GM12878 (cell line): Measurements from ENCODE around the gene RABL6. TPM values are rescaled to one million over a fixed set of nuclear protein-coding genes. Genes with fewer than 3 reads are reported as not detected.

ENCODE experiments used
- ATAC-seq: fragments of 200-7000 bp; cut with Tn5 transposase; 3 replicates; pipeline ENCODE4 v1.9.1; 2020; ENCODE audit warnings: mild to moderate bottlenecking, moderate library complexity
- BruUV-seq: library from RNA; stranded (reverse); fragments of 400-500 nt; replicated peaks from 2 replicates; lab custom pipeline; 2021; lab: Mats Ljungman, UMichigan
- CTCF ChIA-PET: fragments of 300-600 bp; sonication (Branson Sonifier 250); formaldehyde crosslinking; extraction: SDS; loops from one replicate; lab custom pipeline; 2021; ENCODE audit warnings: inconsistent platforms; lab: Yijun Ruan, JAX
- POLR2A ChIA-PET: fragments of 350-600 bp; formaldehyde crosslinking; extraction: SDS; loops from one replicate; lab custom pipeline; 2021; ENCODE audit warnings: inconsistent platforms; lab: Charles Lee
- RAD21 ChIA-PET: fragments of 300-600 bp; sonication (Branson Sonifier 250); formaldehyde crosslinking; loops from one replicate; lab custom pipeline; 2023; ENCODE audit warnings: antibody characterized with exemption; ENCODE audit not compliant: unreplicated experiment; lab: Charles Lee
- SMC1A ChIA-PET: fragments of 300-600 bp; sonication (Branson Sonifier 250); formaldehyde crosslinking; loops from one replicate; lab custom pipeline; 2023; ENCODE audit not compliant: unreplicated experiment, uncharacterized antibody; lab: Charles Lee
- DNase-seq: peaks from one replicate; pipeline ENCODE4 v3.0.0-alpha.2; 2011; ENCODE audit warnings: low read depth, low spot score
- FAIRE-seq: peaks from 3 replicates; lab custom pipeline; 2011; peaks lifted over from hg19 to GRCh38; lab: Jason Lieb, UNC
- H2AFZ ChIP-seq: 2 replicates; pipeline ENCODE4 v1.6.0; 2011; ENCODE audit warnings: low read depth, low read length, control low read depth; ENCODE audit not compliant: control insufficient read depth
- H3K27ac ChIP-seq: 2 replicates; pipeline ENCODE4 v1.5.1; 2011; ENCODE audit warnings: control low read depth; ENCODE audit not compliant: control insufficient read depth, insufficient read depth
- H3K27me3 ChIP-seq, 2 experiments: replicated peaks in 1 of 2; 2 replicates each; pipeline versions ENCODE4 v1.6.0 to v1.6.1; 2011; ENCODE audit warnings: low read length in 1 of 2; ENCODE audit not compliant: control insufficient read depth in 2 of 2, insufficient read depth in 2 of 2
- H3K36me3 ChIP-seq, 2 experiments: 2 replicates each; pipeline ENCODE4 v1.5.1; 2011; ENCODE audit warnings: low read length in 1 of 2; ENCODE audit not compliant: control insufficient read depth in 2 of 2, insufficient read depth in 2 of 2
- H3K4me1 ChIP-seq: 2 replicates; pipeline ENCODE4 v1.6.1; 2011; ENCODE audit warnings: mild to moderate bottlenecking, low read length, moderate library complexity, mixed read lengths; ENCODE audit not compliant: control insufficient read depth, insufficient read depth
- H3K4me2 ChIP-seq: 2 replicates; pipeline ENCODE4 v1.6.0; 2011; ENCODE audit warnings: control low read depth; ENCODE audit not compliant: control insufficient read depth, insufficient read depth
- H3K4me3 ChIP-seq: fragments of 200-600 bp; sonication (generic); 2 replicates; pipeline ENCODE4 v1.5.1; 2016
- H3K79me2 ChIP-seq: 2 replicates; pipeline ENCODE4 v1.6.0; 2011; ENCODE audit warnings: low read length; ENCODE audit not compliant: control insufficient read depth, insufficient read depth
- H3K9ac ChIP-seq: 2 replicates; pipeline ENCODE4 v1.8.0; 2011; ENCODE audit warnings: low read length, control low read depth, mixed read lengths; ENCODE audit not compliant: control insufficient read depth, insufficient read depth
- H3K9me3 ChIP-seq: replicated peaks from 3 replicates; pipeline ENCODE4 v1.5.1; 2011; ENCODE audit warnings: mild to moderate bottlenecking, low read length; ENCODE audit not compliant: control insufficient read depth, insufficient read depth
- H4K20me1 ChIP-seq: 2 replicates; pipeline ENCODE4 v1.6.0; 2011; ENCODE audit not compliant: control insufficient read depth, insufficient read depth
- BMI1 ChIP-seq: fragments of 450-650 bp; IDR thresholded peaks from 2 replicates; pipeline ENCODE4 v1.6.1; 2016; ENCODE audit warnings: mild to moderate bottlenecking, moderate library complexity, borderline replicate concordance
- CHD2 ChIP-seq: IDR thresholded peaks from 2 replicates; pipeline ENCODE4 v1.6.1; 2011; ENCODE audit warnings: low read depth, low read length, improper control_type of control experiment, borderline replicate concordance
- HSF1 ChIP-seq: fragments of 150-350 bp; IDR thresholded peaks from 2 replicates; pipeline ENCODE4 v1.6.1; 2014; ENCODE audit warnings: mild to moderate bottlenecking, low read depth, low read length
- LARP7 ChIP-seq: fragments of 450-650 bp; IDR thresholded peaks from 2 replicates; pipeline ENCODE4 v1.6.1; 2017; ENCODE audit warnings: mild to moderate bottlenecking
- NFIC ChIP-seq: IDR thresholded peaks from 2 replicates; pipeline ENCODE4 v1.6.1; 2012; ENCODE audit warnings: low read depth, mild to moderate bottlenecking, inconsistent platforms, low read length, moderate library complexity
- NFXL1 ChIP-seq: fragments of 450-650 bp; IDR thresholded peaks from 2 replicates; pipeline ENCODE4 v1.6.1; 2017; ENCODE audit warnings: antibody characterized with exemption, mild to moderate bottlenecking, borderline replicate concordance
- NR2C1 ChIP-seq: fragments of 450-650 bp; IDR thresholded peaks from 2 replicates; pipeline ENCODE4 v1.6.1; 2017; ENCODE audit warnings: antibody characterized with exemption, mild to moderate bottlenecking, moderate library complexity
- POLR2A ChIP-seq: IDR thresholded peaks from 2 replicates; pipeline ENCODE4 v1.6.1; 2011; ENCODE audit warnings: low read depth, mild to moderate bottlenecking, low read length
- RB1 ChIP-seq: fragments of 450-650 bp; formaldehyde crosslinking; IDR thresholded peaks from 2 replicates; pipeline ENCODE4 v1.6.1; 2017; ENCODE audit warnings: mild to moderate bottlenecking, borderline replicate concordance
- SPI1 ChIP-seq: IDR thresholded peaks from 2 replicates; pipeline ENCODE4 v1.6.1; 2011; ENCODE audit warnings: low read depth, mild to moderate bottlenecking, low read length, moderate library complexity, borderline replicate concordance; ENCODE audit not compliant: insufficient read depth
- SRF ChIP-seq, 2 experiments: IDR thresholded peaks; 2 replicates each; pipeline ENCODE4 v1.6.1; 2011; ENCODE audit warnings: low read depth in 2 of 2, low read length in 2 of 2, mild to moderate bottlenecking in 1 of 2, moderate library complexity in 1 of 2
- TBL1XR1 ChIP-seq: IDR thresholded peaks from 2 replicates; pipeline ENCODE4 v1.6.1; 2012; ENCODE audit warnings: low read depth, low read length, improper control_type of control experiment
- TCF12 ChIP-seq: IDR thresholded peaks from 2 replicates; pipeline ENCODE4 v1.6.1; 2011; ENCODE audit warnings: low read depth, mild to moderate bottlenecking, low read length
- WRNIP1 ChIP-seq: IDR thresholded peaks from 2 replicates; pipeline ENCODE4 v1.6.1; 2011; ENCODE audit warnings: low read depth, low read length, improper control_type of control experiment, borderline replicate concordance
- YY1 ChIP-seq: IDR thresholded peaks from 2 replicates; pipeline ENCODE4 v1.6.1; 2011; ENCODE audit warnings: low read depth, mild to moderate bottlenecking, low read length
- WGBS: methylation state at CpG from one replicate; pipeline ENCODE4 v1.1.6; 2016; ENCODE audit warnings: low lambda C conversion rate; ENCODE audit not compliant: insufficient replicate concordance, insufficient coverage; ENCODE audit errors: missing lambda C conversion rate; 5-methylcytosine and 5-hydroxymethylcytosine counted together
- in situ Hi-C: fragments of 300-500 bp; cut with MboI; formaldehyde crosslinking; loops from 9 replicates; pipeline ENCODE4 v1.14.3; 2018; ENCODE audit warnings: mixed read lengths
- intact Hi-C: fragments of 100-400 bp; cut with micrococcal nuclease; formaldehyde crosslinking; loops from one replicate; pipeline ENCODE4 v1.14.2; 2022; ENCODE audit not compliant: unreplicated experiment
- polyA plus RNA-seq, 11 experiments: library from polyadenylated mRNA; depleted of rRNA in 4 of 11; unstranded in 6 of 11; stranded (reverse) in 5 of 11; fragments of >200 nt; fragmentation: Nextera tagmentation in 4 of 11; fragmentation: Illumina TruSeq in 1 of 11; extraction: Ambion mirVana in 4 of 11; extraction: Trizol in 1 of 11; gene quantifications; 1 replicate in 1 of 11; 2 replicates in 10 of 11; pipeline versions ENCODE4 v1.2.1 to v1.2.3, GENCODE V29; 2011 to 2016; ENCODE audit warnings: inconsistent platforms in 2 of 11, missing spikeins in 2 of 11, low read depth in 1 of 11
- total RNA-seq, 4 experiments: library from RNA; depleted of rRNA in 3 of 4; stranded (reverse); fragments of >200 nt in 3 of 4; fragmentation: Illumina TruSeq in 1 of 4; extraction: Trizol in 1 of 4; gene quantifications; 2 replicates each; pipeline versions ENCODE4 v1.2.1 to v1.2.3, GENCODE V29; 2013 to 2021
- TF ChIP-seq, protein P1 (sequence below): IDR thresholded peaks from 2 replicates; pipeline ENCODE4 v1.6.1; 2011; ENCODE audit warnings: borderline replicate concordance, low read depth, mild to moderate bottlenecking, moderate library complexity, low read length; ENCODE audit not compliant: insufficient read depth, poor library complexity, severe bottlenecking

Gene RABL6
- total and polyA plus RNA-seq, 10 of the 15 experiments (the other 5 are each of a cell fraction or from before 2014, with no cell fraction given): 1.4 to 134 (median 42.7) TPM

GRCh38 chr9:136846376-136847087 is 38.8 kb downstream of the RABL6 start (continued):
- TF ChIP-seq LARP7: 0 out of 2 replicates have a peak, but pooled peaks have one; percentile 26

DNA sequence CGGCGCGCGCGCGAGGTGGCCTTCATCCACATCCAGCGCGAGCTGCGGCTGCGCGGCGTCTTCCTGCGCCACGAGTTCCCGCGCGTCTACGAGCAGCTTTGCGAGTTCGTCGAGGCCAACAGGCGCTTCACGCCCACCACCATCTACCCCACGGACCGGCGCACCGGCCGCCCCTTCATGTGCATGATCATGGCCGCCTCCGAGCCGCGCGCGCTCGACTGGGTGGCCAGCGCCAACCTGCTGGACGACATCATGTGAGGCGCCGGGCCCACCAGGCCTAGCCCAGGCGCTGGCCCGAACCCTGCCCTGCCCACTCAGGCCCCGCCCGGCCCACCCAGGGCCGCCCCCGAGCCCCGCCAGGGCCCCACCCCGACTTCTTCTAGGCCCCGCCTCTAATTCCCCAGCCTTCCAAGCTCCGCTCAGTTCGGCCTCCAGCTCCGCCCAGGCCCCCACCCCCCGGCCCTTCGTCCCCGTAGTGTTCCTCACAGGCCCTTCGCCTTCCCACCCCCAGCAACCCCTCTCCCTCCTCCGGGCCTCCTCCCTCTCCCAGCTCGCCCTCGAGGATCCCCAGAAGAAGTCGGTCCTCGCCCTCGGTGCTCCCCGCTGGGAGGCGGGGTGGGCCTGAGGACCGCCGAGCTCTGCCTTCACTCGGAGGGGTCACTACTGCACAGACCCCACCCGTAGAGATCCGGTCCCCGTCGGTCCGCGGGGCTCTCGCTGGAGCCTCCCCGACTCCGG is 39.5 kb downstream of the RABL6 start:
- POLR2A ChIA-PET: interaction anchor here (0.6 to 1.8 kb wide), 3 partner anchors 35 to 273 kb away, joined by 5 to 9 read pairs (median 5); partner anchors contain the start of gene FBXW5
- ATAC-seq: no peak
- H3K9ac ChIP-seq: no peak overlapping the region; the same call in 1 of the 2 replicates
- no peak for TF ChIP-seq RB1
- TF ChIP-seq TCF12: no peak
- TF ChIP-seq SRF (IDR thresholded peaks at IDR 0.05; ENCODE audit: low read depth in 2 of 2, low read length in 2 of 2): no peak
- no peak for TF ChIP-seq CHD2
- no peak for TF ChIP-seq WRNIP1
- TF ChIP-seq BMI1: no peak
- no peak for TF ChIP-seq NFIC
- no peak for TF ChIP-seq TBL1XR1
- TF ChIP-seq NR2C1: no peak
- TF ChIP-seq SPI1: no peak
- 0 out of 2 replicates have a peak, but pooled peaks have one; percentile 12 for TF ChIP-seq YY1
- peak; percentile 62; the same call in 1 of the 2 replicates for TF ChIP-seq NFXL1
- TF ChIP-seq POLR2A: peak; percentile 56; the same call in 1 of the 2 replicates
- TF ChIP-seq, protein P1, sequence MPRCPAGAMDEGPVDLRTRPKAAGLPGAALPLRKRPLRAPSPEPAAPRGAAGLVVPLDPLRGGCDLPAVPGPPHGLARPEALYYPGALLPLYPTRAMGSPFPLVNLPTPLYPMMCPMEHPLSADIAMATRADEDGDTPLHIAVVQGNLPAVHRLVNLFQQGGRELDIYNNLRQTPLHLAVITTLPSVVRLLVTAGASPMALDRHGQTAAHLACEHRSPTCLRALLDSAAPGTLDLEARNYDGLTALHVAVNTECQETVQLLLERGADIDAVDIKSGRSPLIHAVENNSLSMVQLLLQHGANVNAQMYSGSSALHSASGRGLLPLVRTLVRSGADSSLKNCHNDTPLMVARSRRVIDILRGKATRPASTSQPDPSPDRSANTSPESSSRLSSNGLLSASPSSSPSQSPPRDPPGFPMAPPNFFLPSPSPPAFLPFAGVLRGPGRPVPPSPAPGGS: no peak
- 0 out of 2 replicates have a peak, but pooled peaks have one; percentile 4 for TF ChIP-seq LARP7
- no peak for TF ChIP-seq HSF1

More for the DNA sequence above, 39.5 kb downstream of the RABL6 start:
- peaks cover 10% of the 10 kb centered on the region; the same call in 1 of the 2 replicates for H3K79me2 ChIP-seq
- H3K27ac ChIP-seq: no peak overlapping the region
- intact Hi-C loops: loop anchor here (5.0 kb wide), 2 partner anchors 35 to 190 kb away; no protein-coding TSS in a partner anchor
- peak overlapping the region; percentile 11; the same call in 1 of the 2 replicates for H2AFZ ChIP-seq
- no TSS peak for BruUV-seq
- no peaks in the 10 kb centered on the region; the same call in 1 of the 2 replicates for H4K20me1 ChIP-seq
- H3K4me3 ChIP-seq: peak overlapping the region; percentile 80; the same call in 1 of the 2 replicates
- 48% methylated on average over 45 of the region's 75 CpGs for whole genome bisulfite sequencing
- SMC1A ChIA-PET: no interaction called here
- FAIRE-seq (no peak), DNase-seq (no peak)
- peaks cover 13% of the 10 kb centered on the region for H3K4me1 ChIP-seq
- no peaks in the 10 kb centered on the region; a peak in 1 of 4 replicates for H3K27me3 ChIP-seq
- RAD21 ChIA-PET: interaction anchor here (1.7 to 1.8 kb wide), 2 partner anchors 34 to 39 kb away, joined by 5 to 7 read pairs; partner anchors contain the start of gene TRAF2
- peak overlapping the region; percentile 77 for H3K4me2 ChIP-seq
- in situ Hi-C loops: no loop called here
- peaks cover 4% of the 10 kb centered on the region; the same call in 1 of the 3 replicates for H3K9me3 ChIP-seq
- CTCF ChIA-PET: interaction anchor here (1.4 to 2.2 kb wide), 3 partner anchors 35 to 52 kb away, joined by 4 to 7 read pairs (median 4); partner anchors contain the start of gene TRAF2
- H3K36me3 ChIP-seq: peaks cover 4 to 8% of the 10 kb centered on the region in 2 experiments; a peak in 3 of 4 replicates
